ENCODE results near the gene LIPC. TPM values are rescaled to one million over a fixed set of nuclear protein-coding genes. Genes with fewer than 3 reads are reported as not detected.

LIPC gene
- polyA plus RNA-seq, 1 of the 3 experiments (the other 2 are of a cell fraction): not detected

DNA sequence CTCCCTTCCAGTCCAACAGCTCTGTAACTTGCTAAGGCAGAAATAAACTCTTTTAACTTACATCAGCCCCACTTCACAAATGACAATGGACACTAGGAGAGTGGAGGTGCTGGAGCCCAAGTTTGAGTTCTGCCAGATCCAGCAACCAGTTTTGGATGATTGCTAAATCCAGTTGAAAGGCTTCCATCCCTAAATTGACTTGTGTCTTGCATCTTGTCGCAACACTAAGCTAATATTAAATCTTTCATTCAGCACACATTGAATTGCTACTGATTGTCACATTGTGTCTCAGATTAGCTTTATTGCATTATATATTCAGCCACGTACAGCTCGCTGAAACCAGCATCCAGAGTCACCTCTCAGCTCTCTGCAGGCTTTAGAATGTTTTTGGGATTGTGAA, 41.7 kb upstream of the LIPC start:
- Histone ChIP-seq H3K4me2 (no peak overlapping the region), H3K4me1 (ENCODE audit: control insufficient read depth in 1 of 2, insufficient read depth in 2 of 2, low read depth in 1 of 2, low read length in 1 of 2) (peaks cover 0 to 3% of the 10 kb centered on the region in 2 experiments; a peak in 1 of 4 replicates), H3K9me3 (no peaks in the 10 kb centered on the region), H3K27me3 (ENCODE audit: insufficient read depth) (peaks cover 6% of the 10 kb centered on the region; the same call in 1 of the 2 replicates), H3K9ac (no peak overlapping the region), H3K9me2 (no peaks in the 10 kb centered on the region), H3K27ac (ENCODE audit: low read depth in 2 of 2, low read length in 1 of 2) (no peak overlapping the region), H3F3A (replicated peaks; ENCODE audit: insufficient read depth) (no peaks in the 10 kb centered on the region), H2AFZ (ENCODE audit: low read depth) (no peak overlapping the region), H3K4me3 (ENCODE audit: low read depth in 2 of 2, low read length in 1 of 2) (no peak overlapping the region), H4K20me1 (ENCODE audit: insufficient read depth) (no peaks in the 10 kb centered on the region), H3K36me3 (replicated peaks in 1 of 2; ENCODE audit: control insufficient read depth in 1 of 2, insufficient read depth in 2 of 2, low read length in 1 of 2) (no peaks in the 10 kb centered on the region), H3K79me2 (ENCODE audit: insufficient read depth) (no peaks in the 10 kb centered on the region)
- CTCF ChIA-PET: interaction anchor here (0.8 to 1.5 kb wide), 3 partner anchors 9 to 162 kb away, joined by 3 to 4 read pairs (median 4); no protein-coding TSS in a partner anchor
- 78% methylated on average over 3 of the region's 3 CpGs for WGBS (ENCODE audit: low lambda C conversion rate)
- POLR2A ChIA-PET: no interaction called here
- TF ChIP-seq YY1 (IDR thresholded peaks at IDR 0.05; ENCODE audit: low read depth) (no peak), RAD21 (IDR thresholded peaks at IDR 0.05; ENCODE audit: low read length) (no peak), FOXM1 (IDR thresholded peaks at IDR 0.05; ENCODE audit: low read depth) (no peak), NFIC (IDR thresholded peaks at IDR 0.05; ENCODE audit: borderline replicate concordance) (no peak), FOXJ3 (CRISPR knock-in tag; IDR thresholded peaks at IDR 0.05) (no peak), GATA2 (CRISPR knock-in tag; IDR thresholded peaks at IDR 0.05) (no peak), MEF2A (IDR thresholded peaks at IDR 0.05; ENCODE audit: borderline replicate concordance, low read depth) (no peak), RXRA (IDR thresholded peaks at IDR 0.05; ENCODE audit: borderline replicate concordance, low read depth) (no peak), TAF1 (IDR thresholded peaks at IDR 0.05; ENCODE audit: borderline replicate concordance, low read depth, low read length) (no peak)
- TF ChIP-seq, protein P1, sequence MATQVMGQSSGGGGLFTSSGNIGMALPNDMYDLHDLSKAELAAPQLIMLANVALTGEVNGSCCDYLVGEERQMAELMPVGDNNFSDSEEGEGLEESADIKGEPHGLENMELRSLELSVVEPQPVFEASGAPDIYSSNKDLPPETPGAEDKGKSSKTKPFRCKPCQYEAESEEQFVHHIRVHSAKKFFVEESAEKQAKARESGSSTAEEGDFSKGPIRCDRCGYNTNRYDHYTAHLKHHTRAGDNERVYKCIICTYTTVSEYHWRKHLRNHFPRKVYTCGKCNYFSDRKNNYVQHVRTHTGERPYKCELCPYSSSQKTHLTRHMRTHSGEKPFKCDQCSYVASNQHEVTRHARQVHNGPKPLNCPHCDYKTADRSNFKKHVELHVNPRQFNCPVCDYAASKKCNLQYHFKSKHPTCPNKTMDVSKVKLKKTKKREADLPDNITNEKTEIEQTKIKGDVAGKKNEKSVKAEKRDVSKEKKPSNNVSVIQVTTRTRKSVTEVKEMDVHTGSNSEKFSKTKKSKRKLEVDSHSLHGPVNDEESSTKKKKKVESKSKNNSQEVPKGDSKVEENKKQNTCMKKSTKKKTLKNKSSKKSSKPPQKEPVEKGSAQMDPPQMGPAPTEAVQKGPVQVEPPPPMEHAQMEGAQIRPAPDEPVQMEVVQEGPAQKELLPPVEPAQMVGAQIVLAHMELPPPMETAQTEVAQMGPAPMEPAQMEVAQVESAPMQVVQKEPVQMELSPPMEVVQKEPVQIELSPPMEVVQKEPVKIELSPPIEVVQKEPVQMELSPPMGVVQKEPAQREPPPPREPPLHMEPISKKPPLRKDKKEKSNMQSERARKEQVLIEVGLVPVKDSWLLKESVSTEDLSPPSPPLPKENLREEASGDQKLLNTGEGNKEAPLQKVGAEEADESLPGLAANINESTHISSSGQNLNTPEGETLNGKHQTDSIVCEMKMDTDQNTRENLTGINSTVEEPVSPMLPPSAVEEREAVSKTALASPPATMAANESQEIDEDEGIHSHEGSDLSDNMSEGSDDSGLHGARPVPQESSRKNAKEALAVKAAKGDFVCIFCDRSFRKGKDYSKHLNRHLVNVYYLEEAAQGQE (IDR thresholded peaks at IDR 0.05; ENCODE audit: low read depth, low read length): no peak
- TF ChIP-seq, protein P2, sequence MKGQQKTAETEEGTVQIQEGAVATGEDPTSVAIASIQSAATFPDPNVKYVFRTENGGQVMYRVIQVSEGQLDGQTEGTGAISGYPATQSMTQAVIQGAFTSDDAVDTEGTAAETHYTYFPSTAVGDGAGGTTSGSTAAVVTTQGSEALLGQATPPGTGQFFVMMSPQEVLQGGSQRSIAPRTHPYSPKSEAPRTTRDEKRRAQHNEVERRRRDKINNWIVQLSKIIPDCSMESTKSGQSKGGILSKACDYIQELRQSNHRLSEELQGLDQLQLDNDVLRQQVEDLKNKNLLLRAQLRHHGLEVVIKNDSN (IDR thresholded peaks at IDR 0.05; ENCODE audit: borderline replicate concordance, low read depth): no peak
- no peak for DNase-seq

DNA sequence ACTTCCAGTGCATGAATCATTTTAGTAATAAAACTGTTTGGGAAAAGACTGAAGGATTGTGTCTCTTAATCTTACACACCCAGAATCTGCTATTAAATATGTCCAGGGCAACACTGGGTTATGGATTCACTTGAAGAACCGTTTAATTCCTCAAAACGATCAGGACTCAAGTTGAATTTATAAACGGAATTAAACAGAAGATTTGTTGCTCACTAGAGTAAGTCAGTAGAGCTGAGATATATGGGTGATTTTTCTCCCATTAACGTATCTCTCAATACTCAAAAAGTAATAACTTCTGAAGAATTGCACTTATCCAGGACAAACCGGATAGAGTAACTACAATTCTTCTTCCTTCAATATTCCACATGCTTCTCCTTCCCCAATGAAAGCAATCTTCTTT, 41.1 kb upstream of the LIPC start:
- Histone ChIP-seq H3K9me2 (no peaks in the 10 kb centered on the region), H3K4me2 (no peak overlapping the region), H3K9ac (no peak overlapping the region), H3K36me3 (replicated peaks in 1 of 2; ENCODE audit: control insufficient read depth in 1 of 2, insufficient read depth in 2 of 2, low read length in 1 of 2) (no peaks in the 10 kb centered on the region), H4K20me1 (ENCODE audit: insufficient read depth) (no peaks in the 10 kb centered on the region), H3K4me3 (ENCODE audit: low read depth in 2 of 2, low read length in 1 of 2) (no peak overlapping the region), H3K27ac (ENCODE audit: low read depth in 2 of 2, low read length in 1 of 2) (no peak overlapping the region), H3K79me2 (ENCODE audit: insufficient read depth) (no peaks in the 10 kb centered on the region), H2AFZ (ENCODE audit: low read depth) (no peak overlapping the region), H3K9me3 (no peaks in the 10 kb centered on the region), H3K27me3 (ENCODE audit: insufficient read depth) (peaks cover 6% of the 10 kb centered on the region; the same call in 1 of the 2 replicates), H3K4me1 (ENCODE audit: control insufficient read depth in 1 of 2, insufficient read depth in 2 of 2, low read depth in 1 of 2, low read length in 1 of 2) (peaks cover 0 to 3% of the 10 kb centered on the region in 2 experiments; a peak in 1 of 4 replicates), H3F3A (replicated peaks; ENCODE audit: insufficient read depth) (no peaks in the 10 kb centered on the region)
- CTCF ChIA-PET: interaction anchor here (0.8 to 1.5 kb wide), 3 partner anchors 9 to 163 kb away, joined by 3 to 4 read pairs (median 4); no protein-coding TSS in a partner anchor
- TF ChIP-seq YY1 (IDR thresholded peaks at IDR 0.05; ENCODE audit: low read depth) (no peak), MXI1 (IDR thresholded peaks at IDR 0.05; ENCODE audit: low read depth, low read length) (no peak), RCOR1 (IDR thresholded peaks at IDR 0.05; ENCODE audit: low read length) (no peak), SIN3A (IDR thresholded peaks at IDR 0.05; ENCODE audit: borderline replicate concordance, low read depth, low read length) (no peak)
- POLR2A ChIA-PET: no interaction called here
- 77% methylated on average over 5 of the region's 5 CpGs for WGBS (ENCODE audit: low lambda C conversion rate)
- no peak for DNase-seq
